Adrenal gland (tissue), 5 donors: ENCODE results near the gene ITPR1.

Experiments
- CTCF ChIP-seq, 6 experiments: fragments of 450-650 bp in 4 of 6; fragments of 200-600 bp in 2 of 6; sonication (generic) in 1 of 6; IDR thresholded peaks; 1 replicate in 5 of 6; 2 replicates in 1 of 6; pipeline versions ENCODE4 v1.5.1 to v1.8.0; 2016 to 2021; ENCODE audit warnings: antibody characterized with exemption in 6 of 6, mild to moderate bottlenecking in 2 of 6, moderate library complexity in 1 of 6
- POLR2A ChIP-seq, 2 donors: fragments of 450-650 bp; IDR thresholded peaks; one replicate each; pipeline ENCODE4 v1.6.1; 2017; ENCODE audit warnings: antibody characterized with exemption in 2 of 2, mild to moderate bottlenecking in 2 of 2, moderate library complexity in 1 of 2
- donor health status: DM: no; HTN: no; CAD: no.

DNA sequence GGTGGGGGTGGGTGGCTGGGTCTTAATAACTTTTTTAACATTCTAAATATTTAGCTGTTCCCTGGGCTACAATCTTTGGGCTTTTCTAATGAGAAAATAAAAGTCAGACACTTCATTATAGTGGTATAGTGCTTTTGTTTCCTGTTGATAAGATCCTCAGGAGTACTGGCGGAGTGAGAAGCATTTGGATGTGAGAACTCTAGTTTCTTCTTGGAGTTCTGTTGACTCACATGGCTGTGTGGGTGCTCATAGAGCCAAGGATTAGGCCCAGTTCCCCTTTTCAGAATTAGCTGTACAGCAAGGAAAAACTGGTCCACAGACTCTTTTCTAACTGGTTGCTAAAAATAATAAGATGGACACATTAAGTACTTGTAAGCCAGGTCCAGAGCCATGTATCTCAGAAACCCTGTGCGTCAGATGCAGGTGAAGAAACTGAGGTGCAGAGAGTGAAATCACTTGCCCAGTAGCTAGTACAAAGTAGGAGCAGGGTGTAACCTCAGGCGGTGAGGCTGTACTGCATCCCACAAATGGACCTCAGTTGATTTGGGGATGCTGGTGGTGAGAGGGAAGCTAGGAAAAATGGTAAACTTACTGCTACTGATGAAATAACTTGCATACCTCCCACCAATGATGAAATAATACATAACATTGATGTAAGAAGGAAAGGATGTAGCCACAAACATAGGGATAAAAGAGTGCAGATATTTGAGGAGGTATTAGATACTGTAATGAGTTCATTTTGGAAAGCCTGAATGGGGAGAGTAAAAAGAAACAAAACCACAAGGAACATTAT, 2.3 kb downstream of the ITPR1 start:
- no peak for TF ChIP-seq CTCF (IDR thresholded peaks at IDR 0.05)
- no peak for TF ChIP-seq POLR2A (IDR thresholded peaks at IDR 0.05)
